ENCODE data around the gene PBRM1.
"Not testable (repeated sequence)": the region's sequence is repeated elsewhere in the genome, so short reads cannot be mapped to it uniquely, and the experiment has no call there.

Gene PBRM1

GRCh38 chr3:52533623-52534280 lies 152.0 kb downstream of the PBRM1 start, which contains the start of gene NT5DC2:
Gene NT5DC2 (minus strand): TSS chr3:52533857. CDS start chr3:52533737, 120 bp downstream.
- DNase-seq, result peak; percentile 30

DNA sequence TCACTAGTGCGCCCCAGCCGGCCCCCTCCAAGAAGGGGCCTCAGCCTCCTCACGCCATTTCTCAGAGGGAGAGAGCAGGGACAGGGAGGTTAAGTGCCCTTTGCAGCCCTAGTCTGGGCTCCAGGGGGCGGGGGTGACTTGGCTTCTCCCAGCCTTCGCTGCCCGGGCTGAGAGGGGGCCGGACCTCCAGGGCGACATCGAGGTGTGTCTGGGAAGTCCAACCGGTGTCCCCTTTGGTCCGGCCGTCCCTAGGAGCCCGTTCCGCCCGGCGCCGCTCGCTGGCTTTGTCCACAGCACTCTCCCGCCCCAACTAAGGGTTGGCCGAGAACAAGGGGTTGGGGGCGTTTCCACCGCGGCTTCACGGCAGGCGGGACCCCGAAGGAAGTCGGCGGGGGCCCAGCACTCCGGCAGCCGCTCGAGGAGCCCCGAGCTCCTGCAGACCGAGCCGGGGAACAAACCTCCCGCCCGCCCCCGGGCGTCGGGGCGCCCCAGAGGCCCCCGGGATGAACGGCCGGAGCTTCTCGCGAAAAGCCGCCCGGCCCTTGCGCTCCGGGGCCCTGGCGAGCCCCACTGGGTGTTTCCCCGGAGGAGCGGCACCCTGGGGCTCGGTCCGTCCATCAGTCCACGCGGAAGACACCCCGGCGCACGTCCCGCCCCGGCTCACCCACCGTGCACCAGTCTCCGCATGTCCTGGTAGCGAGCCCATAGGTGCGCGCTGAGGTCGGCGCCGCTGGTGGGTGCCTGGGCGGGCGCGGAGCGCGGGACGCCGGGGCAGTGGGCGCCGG lies 152.7 kb downstream of the PBRM1 start:
- DNase-seq, result no peak

DNA sequence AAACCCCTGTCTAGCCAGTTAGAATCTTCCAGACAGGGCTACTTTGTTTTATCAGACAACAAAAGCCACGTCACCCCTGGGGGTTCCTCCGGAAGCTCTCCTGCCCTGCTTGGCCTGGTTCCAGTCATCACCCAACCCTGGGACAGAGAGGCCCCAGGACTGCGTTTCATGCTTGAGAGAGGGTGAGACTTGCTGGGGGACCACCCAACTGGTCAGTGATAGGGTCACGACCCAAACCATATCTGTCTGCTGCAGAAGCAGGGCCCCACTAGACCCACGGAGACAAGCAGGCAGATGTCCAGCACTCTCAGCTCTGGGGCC lies 153.2 kb downstream of the PBRM1 start:
- no peak for DNase-seq

- no peak for DNase-seq
Measured at GRCh38 chr3:52531860-52532516, 153.7 kb downstream of the PBRM1 start.

DNA sequence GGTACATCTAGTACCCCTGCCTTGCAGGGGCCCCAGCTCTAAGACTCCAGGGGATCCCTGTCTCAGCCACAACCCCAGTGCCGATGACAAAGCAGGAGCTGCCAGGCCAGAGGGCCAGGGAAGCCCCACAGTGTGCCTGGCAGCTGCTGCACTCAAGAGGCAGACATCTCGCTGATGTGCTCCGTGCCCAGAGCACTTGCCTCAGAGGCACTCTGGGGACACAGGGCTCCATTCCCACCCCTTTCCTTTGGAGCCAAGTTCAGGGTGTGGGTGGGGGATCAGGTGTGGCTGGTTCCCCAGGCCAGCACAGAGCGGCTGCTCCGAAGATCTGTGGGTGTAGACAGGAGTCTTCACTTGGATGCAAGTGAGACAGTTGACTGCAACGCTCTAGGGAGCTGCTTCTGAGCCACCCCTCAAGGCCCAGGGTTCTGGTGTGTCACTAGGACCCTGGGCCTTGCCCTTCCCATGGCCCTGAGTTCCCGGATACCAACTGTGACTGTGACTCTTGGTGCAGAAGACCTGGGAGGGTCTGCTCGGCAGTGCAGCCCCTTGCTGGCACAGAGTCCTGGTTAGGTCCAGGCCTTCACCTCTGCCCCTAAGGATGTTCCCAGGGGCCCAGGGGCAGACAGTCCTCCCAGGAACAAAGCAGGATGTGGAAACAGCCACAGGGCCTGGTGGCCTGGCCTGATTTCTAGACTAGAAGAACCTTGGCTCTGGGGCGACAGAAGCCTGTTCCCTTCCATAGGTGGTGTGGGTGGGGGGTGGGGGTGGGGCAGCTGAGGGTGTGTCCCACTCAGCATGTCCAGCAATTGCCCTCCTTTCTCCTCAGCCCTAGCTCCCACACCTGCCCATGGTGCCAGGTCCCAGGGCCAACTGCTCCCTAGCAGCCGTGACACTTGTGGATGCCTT lies 154.5 kb downstream of the PBRM1 start:
- no peak for DNase-seq

- no peak for DNase-seq
Measured at GRCh38 chr3:52529376-52530333, 156.1 kb downstream of the PBRM1 start.

GRCh38 chr3:52528586-52529375 lies 156.9 kb downstream of the PBRM1 start:
- DNase-seq, result no peak

DNA sequence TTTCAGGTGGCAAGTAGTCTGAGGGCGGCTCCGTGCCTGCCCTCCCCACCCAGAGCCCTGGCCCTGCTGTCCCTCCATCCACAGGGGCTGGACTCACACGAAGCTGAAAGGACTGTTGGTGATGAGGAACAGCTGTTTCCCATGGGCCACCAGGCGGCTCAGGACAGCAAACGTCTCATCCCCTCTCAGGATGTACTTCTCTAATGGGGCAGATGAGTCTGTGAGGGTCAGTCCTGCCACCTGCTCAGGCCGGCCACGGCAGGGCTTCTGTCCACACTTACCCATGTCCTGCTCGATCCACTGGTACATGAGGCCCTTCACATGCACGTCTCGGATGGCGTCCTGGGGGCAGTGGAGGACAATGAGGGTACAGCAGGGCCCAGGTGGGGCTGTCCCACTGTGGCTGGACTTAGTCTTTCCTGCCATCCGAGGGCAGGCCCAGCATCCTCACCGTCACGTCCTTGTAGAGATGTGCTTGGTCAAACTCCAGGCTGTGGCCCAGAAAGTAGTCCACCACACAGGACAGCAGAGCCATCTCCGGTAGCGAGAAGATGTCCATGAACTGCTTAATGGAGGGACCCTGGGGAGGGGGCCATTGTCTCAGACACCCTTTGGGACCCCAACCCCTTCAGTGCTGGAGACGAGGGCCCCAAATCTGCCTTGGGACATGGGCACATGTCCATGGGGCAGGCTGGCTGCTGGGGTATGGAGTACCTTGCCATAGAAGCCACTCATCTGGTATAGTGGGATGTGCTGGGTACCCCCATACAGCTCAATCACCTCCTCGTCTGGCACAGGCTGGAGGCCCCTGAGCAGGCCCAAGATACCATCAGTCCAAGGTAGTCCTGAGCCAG lies 157.8 kb downstream of the PBRM1 start:
- no peak for DNase-seq

DNA sequence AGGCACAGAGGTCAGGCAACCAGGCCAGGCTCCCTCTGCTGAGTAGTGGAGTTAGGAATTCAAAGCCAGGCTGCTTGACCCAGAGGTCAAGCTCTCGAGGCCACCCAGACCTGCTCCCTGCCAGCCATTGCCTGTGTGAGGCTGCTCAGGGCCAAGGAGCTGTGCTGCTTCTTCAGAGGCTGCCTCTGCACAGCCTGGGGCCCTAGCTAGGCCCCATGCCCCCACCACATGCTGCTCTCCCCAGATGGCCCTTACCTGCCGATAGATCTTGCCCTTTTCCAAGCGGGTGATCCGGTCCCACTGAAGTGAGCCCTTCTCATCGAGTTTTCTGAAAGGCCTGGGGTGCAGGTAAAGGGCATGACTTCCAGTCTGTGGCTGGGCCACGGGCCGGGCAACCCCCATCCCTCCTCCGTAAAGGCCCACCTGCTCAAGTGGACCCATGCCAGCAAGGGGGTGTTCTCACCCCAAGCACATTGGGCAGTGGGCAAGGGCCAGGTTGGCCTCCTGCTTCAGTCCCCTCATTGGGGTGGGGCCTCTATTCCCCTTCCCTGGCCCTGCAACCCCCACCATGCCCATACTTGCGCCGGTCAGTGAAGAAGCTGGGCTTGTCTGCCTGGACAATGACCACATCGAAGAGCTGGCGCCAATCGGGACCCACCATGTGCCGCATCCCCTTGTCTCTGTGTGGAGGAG lies 158.5 kb downstream of the PBRM1 start:
- no peak for DNase-seq

GRCh38 chr3:52526671-52527038 lies 159.1 kb downstream of the PBRM1 start:
- DNase-seq, result not testable (repeated sequence)

- no peak for DNase-seq
Measured at GRCh38 chr3:52525680-52526561, 159.8 kb downstream of the PBRM1 start.

DNA sequence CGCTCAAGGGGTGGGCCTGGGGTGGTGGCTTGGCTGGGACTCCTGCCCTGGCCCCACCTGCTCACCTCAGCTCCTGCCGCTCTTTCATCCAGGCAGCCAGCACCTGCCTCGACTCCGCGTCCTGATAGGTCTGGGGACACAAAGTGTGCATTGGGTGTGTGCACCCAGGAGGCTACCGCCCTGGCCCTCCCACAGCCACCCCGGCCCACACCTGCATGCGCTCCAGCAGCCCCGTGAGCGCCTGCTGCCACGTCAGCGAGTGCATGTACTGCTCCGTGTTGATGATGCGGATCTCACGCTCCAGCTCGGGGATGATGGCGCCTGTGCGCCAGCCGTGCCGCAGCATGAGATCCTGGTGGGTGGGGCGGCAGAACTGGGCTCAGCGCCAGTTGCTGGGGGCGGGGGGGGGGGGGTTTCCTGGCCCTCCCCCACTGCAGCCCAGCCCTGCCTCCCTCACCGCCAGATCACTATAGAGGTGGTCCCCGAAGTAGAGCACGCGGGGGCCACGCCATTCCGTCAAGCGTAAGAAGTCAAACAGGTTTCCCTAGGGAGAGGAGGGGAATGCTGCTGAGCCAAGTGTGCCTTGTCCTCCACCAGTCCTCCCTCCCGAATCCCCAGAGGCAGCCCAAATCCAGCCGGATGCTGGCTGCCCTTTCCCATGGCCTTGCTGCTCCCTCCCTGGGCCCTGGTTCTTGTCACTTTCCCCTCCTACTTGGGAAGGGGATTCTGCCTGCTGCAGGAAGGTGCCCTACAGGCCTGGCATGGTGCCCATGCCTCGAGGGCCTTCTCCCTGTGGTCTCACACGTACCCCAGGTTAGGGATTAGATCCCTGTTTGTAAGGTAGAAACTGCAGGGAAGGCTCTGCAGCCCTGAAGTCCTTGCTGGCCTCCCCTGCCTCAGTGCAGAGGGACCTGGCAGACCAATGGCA lies 160.7 kb downstream of the PBRM1 start:
- DNase-seq, result peak; percentile 62

- DNase-seq, result no peak
Measured at GRCh38 chr3:52524258-52524751, 161.4 kb downstream of the PBRM1 start.

DNA sequence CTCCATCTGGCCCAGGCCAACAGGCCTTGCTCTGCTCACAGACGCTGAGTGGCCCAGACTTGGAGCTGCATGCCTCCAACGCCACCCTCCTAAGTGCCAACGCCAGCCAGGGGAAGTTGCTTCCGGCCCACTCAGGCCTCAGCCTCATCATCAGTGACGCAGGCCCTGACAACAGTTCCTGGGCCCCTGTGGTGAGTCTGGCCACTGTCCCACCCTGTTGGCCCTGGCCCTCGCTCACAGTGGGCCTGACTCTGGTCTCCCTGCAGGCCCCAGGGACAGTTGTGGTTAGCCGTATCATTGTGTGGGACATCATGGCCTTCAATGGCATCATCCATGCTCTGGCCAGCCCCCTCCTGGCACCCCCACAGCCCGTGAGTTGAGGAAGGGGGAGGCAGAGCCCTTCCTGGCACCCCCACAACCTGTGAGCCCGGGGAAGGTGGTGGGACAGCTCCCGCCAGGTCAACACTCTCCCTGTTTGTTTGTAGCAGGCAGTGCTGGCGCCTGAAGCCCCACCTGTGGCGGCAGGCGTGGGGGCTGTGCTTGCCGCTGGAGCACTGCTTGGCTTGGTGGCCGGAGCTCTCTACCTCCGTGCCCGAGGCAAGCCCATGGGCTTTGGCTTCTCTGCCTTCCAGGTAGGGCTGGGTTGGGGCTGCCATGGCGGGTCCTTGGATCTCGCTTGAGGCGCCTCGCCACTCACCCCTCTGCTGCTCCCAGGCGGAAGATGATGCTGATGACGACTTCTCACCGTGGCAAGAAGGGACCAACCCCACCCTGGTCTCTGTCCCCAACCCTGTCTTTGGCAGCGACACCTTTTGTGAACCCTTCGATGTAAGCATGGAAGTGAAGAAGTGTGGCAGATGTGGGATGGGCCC lies 162.1 kb downstream of the PBRM1 start:
- DNase-seq, result no peak

GRCh38 chr3:52522651-52523251 lies 163.0 kb downstream of the PBRM1 start:
- DNase-seq, result no peak

Data from NCI-H510A treated with DMSO at 0.1 percent for 48 hours (cell line).